Measurements from ENCODE around the gene LNP1. TPM values are rescaled to one million over a fixed set of nuclear protein-coding genes. Genes with fewer than 3 reads are reported as not detected.

Gene LNP1
- total and polyA plus RNA-seq, 2 of the 13 experiments (the other 11 are each of a cell fraction or from before 2014, with no cell fraction given) = 3.6 to 7.0 TPM

DNA sequence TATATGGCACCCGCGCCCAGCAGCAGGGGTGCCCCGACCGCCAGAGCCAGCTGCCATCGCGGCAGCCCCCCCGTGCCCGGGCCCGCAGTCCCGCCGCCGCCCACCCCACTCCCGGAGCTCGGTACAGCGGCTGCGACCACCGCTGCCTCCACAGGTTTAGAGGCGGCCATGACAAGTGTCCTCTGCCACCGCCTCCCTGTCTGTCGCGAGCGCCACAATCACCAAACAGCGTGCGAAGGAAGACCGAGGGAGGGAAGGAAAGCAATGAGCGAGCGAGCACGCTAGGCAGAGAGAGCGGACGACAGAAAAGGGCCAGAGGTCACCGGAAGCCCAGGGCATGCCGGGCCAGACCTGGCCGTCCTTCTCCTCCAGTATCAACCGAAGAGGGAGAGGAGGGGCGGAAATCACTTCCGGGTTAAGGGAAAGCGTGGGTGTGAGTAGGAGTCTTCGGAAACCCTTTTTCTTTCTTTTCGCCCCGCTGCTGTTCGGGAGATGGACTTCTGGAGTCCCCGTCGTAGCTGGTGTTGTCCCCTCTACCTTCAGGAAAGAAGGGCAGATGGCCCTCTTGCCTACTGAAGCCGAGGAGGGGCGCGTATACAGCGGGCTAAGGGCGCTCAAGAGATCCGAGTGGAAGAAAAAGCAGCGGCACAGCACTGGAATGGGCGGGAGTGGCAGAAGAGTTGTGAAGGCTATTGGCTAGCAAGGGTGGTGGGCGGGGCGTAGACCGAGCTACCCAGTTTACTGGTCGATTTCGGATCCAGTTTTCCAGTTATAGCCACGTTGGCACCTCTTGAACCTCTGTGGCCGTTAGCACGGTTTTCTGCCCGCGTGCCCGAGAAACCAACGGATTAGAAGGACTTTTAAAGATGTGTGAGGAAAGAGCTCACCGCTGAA lies at the start of gene LNP1, which contains the start of gene TOMM70 (continued):
- TF ChIP-seq CSRNP2 (CRISPR knock-in tag; conservative IDR thresholded peaks at IDR 0.05; ENCODE audit: low read depth) (no peak), ZNF619 (CRISPR knock-in tag; IDR thresholded peaks at IDR 0.05) (0 out of 2 replicates have a peak, but pooled peaks have one; percentile 36), TSC22D2 (CRISPR knock-in tag; IDR thresholded peaks at IDR 0.05; ENCODE audit: borderline replicate concordance) (peak; percentile 64; the same call in 1 of the 2 replicates), ZNF569 (CRISPR knock-in tag; IDR thresholded peaks at IDR 0.05; ENCODE audit: borderline replicate concordance) (no peak), CREBL2 (CRISPR knock-in tag; IDR thresholded peaks at IDR 0.05; ENCODE audit: borderline replicate concordance) (0 out of 2 replicates have a peak, but pooled peaks have one; percentile 43), ZNF772 (CRISPR knock-in tag; IDR thresholded peaks at IDR 0.05) (peak; percentile 22; the same call in 1 of the 2 replicates), SMAD3 (CRISPR knock-in tag; IDR thresholded peaks at IDR 0.05) (peak; percentile 42; the same call in 1 of the 2 replicates), SKIL (CRISPR knock-in tag; IDR thresholded peaks at IDR 0.05; ENCODE audit: borderline replicate concordance) (no peak; the same call in 1 of the 2 replicates), ZNF572 (CRISPR knock-in tag; IDR thresholded peaks at IDR 0.05) (no peak), ZNF205 (CRISPR knock-in tag; IDR thresholded peaks at IDR 0.05) (no peak), ZNF354B (CRISPR knock-in tag; IDR thresholded peaks at IDR 0.05) (no peak), ZNF446 (CRISPR knock-in tag; IDR thresholded peaks at IDR 0.05) (0 out of 2 replicates have a peak, but pooled peaks have one; percentile 49), GZF1 (CRISPR knock-in tag; IDR thresholded peaks at IDR 0.05) (0 out of 2 replicates have a peak, but pooled peaks have one; percentile 14), ZNF614 (CRISPR knock-in tag; IDR thresholded peaks at IDR 0.05; ENCODE audit: borderline replicate concordance) (no peak; the same call in 1 of the 2 replicates), RNF2 (conservative IDR thresholded peaks at IDR 0.05; ENCODE audit: low read depth) (no peak; the same call in 1 of the 2 replicates), ATRX (CRISPR knock-in tag; IDR thresholded peaks at IDR 0.05; ENCODE audit: borderline replicate concordance) (no peak)
- TF ChIP-seq, protein P1, sequence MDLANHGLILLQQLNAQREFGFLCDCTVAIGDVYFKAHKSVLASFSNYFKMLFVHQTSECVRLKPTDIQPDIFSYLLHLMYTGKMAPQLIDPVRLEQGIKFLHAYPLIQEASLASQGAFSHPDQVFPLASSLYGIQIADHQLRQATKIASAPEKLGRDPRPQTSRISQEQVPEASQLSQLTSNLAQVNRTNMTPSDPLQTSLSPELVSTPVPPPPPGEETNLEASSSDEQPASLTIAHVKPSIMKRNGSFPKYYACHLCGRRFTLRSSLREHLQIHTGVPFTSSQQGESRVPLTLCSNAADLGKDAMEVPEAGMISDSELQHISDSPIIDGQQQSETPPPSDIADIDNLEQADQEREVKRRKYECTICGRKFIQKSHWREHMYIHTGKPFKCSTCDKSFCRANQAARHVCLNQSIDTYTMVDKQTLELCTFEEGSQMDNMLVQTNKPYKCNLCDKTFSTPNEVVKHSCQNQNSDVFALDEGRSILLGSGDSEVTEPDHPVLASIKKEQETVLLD (CRISPR knock-in tag; IDR thresholded peaks at IDR 0.05; ENCODE audit: low read depth) = peak; percentile 26; the same call in 1 of the 2 replicates
- TF ChIP-seq, protein P2, sequence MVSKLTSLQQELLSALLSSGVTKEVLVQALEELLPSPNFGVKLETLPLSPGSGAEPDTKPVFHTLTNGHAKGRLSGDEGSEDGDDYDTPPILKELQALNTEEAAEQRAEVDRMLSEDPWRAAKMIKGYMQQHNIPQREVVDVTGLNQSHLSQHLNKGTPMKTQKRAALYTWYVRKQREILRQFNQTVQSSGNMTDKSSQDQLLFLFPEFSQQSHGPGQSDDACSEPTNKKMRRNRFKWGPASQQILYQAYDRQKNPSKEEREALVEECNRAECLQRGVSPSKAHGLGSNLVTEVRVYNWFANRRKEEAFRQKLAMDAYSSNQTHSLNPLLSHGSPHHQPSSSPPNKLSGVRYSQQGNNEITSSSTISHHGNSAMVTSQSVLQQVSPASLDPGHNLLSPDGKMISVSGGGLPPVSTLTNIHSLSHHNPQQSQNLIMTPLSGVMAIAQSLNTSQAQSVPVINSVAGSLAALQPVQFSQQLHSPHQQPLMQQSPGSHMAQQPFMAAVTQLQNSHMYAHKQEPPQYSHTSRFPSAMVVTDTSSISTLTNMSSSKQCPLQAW (CRISPR knock-in tag; IDR thresholded peaks at IDR 0.05) = peak; percentile 8; the same call in 1 of the 2 replicates
